NCI-H2081 treated with DMSO at 0.1 percent for 48 hours (cell line): ENCODE results near the gene BEST2.

ENCODE experiments used
- DNase-seq: peaks from one replicate; lab custom pipeline; 2025; lab: John Stamatoyannopoulos, UW

The BEST2 gene

GRCh38 chr19:12731337-12731736 lies 20.3 kb upstream of the BEST2 start:
- no peak for DNase-seq

- no peak for DNase-seq
Measured at GRCh38 chr19:12733369-12734214, 18.0 kb upstream of the BEST2 start.

GRCh38 chr19:12736995-12737834 lies 14.4 kb upstream of the BEST2 start, which contains the start of gene GET3:
Gene GET3 (plus strand): TSS chr19:12737497. CDS start chr19:12737506, 9 bp downstream.
- peak; percentile 99 for DNase-seq

- no peak for DNase-seq
Measured at GRCh38 chr19:12737835-12738351, 13.7 kb upstream of the BEST2 start.

GRCh38 chr19:12745166-12745897 lies 6.3 kb upstream of the BEST2 start:
- DNase-seq = no peak

- no peak for DNase-seq
Measured at GRCh38 chr19:12748489-12748888, 3.1 kb upstream of the BEST2 start.

- DNase-seq = no peak
Measured at GRCh38 chr19:12749938-12750521, 1.6 kb upstream of the BEST2 start.

- DNase-seq = no peak
Measured at GRCh38 chr19:12750851-12751250, 740 bp upstream of the BEST2 start.

- no peak for DNase-seq
Measured at GRCh38 chr19:12752056-12752781, 628 bp downstream of the BEST2 start.

- no peak for DNase-seq
Measured at GRCh38 chr19:12754465-12755196, 3.0 kb downstream of the BEST2 start.

- DNase-seq = no peak
Measured at GRCh38 chr19:12756150-12756883, 4.7 kb downstream of the BEST2 start.

GRCh38 chr19:12757544-12758274 lies 6.1 kb downstream of the BEST2 start:
- no peak for DNase-seq

GRCh38 chr19:12759686-12760085 lies 8.1 kb downstream of the BEST2 start:
- no peak for DNase-seq

GRCh38 chr19:12763100-12763499 lies 11.5 kb downstream of the BEST2 start:
- no peak for DNase-seq

GRCh38 chr19:12764698-12765097 lies 13.1 kb downstream of the BEST2 start:
- no peak for DNase-seq

GRCh38 chr19:12766051-12766521 lies 14.5 kb downstream of the BEST2 start:
- no peak for DNase-seq

- no peak for DNase-seq
Measured at GRCh38 chr19:12767150-12767549, 15.6 kb downstream of the BEST2 start.

- DNase-seq = no peak
Measured at GRCh38 chr19:12767666-12768065, 16.1 kb downstream of the BEST2 start.

GRCh38 chr19:12769689-12770088 lies 18.1 kb downstream of the BEST2 start:
- DNase-seq = no peak
